HepG2 (cell line): Measurements from ENCODE around the gene CALY. TPM values are rescaled to one million over a fixed set of nuclear protein-coding genes. Genes with fewer than 3 reads are reported as not detected.

Experiments
- CHD2 ChIP-seq: IDR thresholded peaks from 2 replicates; pipeline ENCODE4 v1.6.1; 2011; ENCODE audit warnings: low read depth, low read length, improper control_type of control experiment
- JUND ChIP-seq: sonication (generic); formaldehyde crosslinking; IDR thresholded peaks from 2 replicates; pipeline ENCODE4 v1.8.0; 2022; ENCODE audit warnings: mild to moderate bottlenecking, missing genetic modification reagents
- PHF5A ChIP-seq: IDR thresholded peaks from one replicate; pipeline ENCODE4 v1.6.1; 2018; ENCODE audit warnings: low read depth, missing genetic modification reagents; ENCODE audit not compliant: unreplicated experiment
- RNF2 ChIP-seq: fragments of 450-650 bp; conservative IDR thresholded peaks from 2 replicates; pipeline ENCODE4 v1.6.1; 2016; ENCODE audit warnings: low read depth
- SNAPC4 ChIP-seq: sonication (generic); formaldehyde crosslinking; IDR thresholded peaks from 2 replicates; pipeline ENCODE4 v1.4.0; 2020; ENCODE audit warnings: mild to moderate bottlenecking, missing genetic modification reagents
- TSC22D2 ChIP-seq: sonication (generic); formaldehyde crosslinking; IDR thresholded peaks from 2 replicates; pipeline ENCODE4 v1.5.1; 2020; ENCODE audit warnings: missing genetic modification reagents, mild to moderate bottlenecking, borderline replicate concordance
- ZFX ChIP-seq: sonication (generic); formaldehyde crosslinking; IDR thresholded peaks from 2 replicates; pipeline ENCODE4 v1.4.0; 2020; ENCODE audit warnings: mild to moderate bottlenecking, low read depth, missing genetic modification reagents, moderate library complexity
- ZNF282 ChIP-seq: fragments of 450-650 bp; IDR thresholded peaks from 2 replicates; pipeline ENCODE4 v1.6.1; 2018; ENCODE audit not compliant: partially characterized antibody
- polyA plus RNA-seq, 8 experiments: library from polyadenylated mRNA; depleted of rRNA in 3 of 8; stranded (reverse) in 7 of 8; unstranded in 1 of 8; fragments of >200 nt; fragmentation: Illumina TruSeq in 4 of 8; extraction: Trizol in 4 of 8; gene quantifications; 2 replicates each; pipeline versions ENCODE4 v1.2.1 to v1.2.3, GENCODE V29; 2011 to 2016; ENCODE audit warnings: low read depth in 4 of 8, missing spikeins in 1 of 8, mixed read lengths in 1 of 8; ENCODE audit not compliant: insufficient read depth in 1 of 8
- total RNA-seq, 5 experiments: library from RNA; depleted of rRNA; stranded (reverse); fragments of >200 nt; fragmentation: Illumina TruSeq; extraction: Trizol; gene quantifications; 2 replicates each; pipeline ENCODE4 v1.2.3, GENCODE V29; 2016; ENCODE audit warnings: low read depth in 1 of 5
- TF ChIP-seq, protein P1 (sequence below): sonication (generic); formaldehyde crosslinking; IDR thresholded peaks from 2 replicates; pipeline ENCODE4 v1.9.0; 2022; ENCODE audit warnings: low read depth, missing genetic modification reagents
- TF ChIP-seq, protein P2 (sequence below): sonication (generic); formaldehyde crosslinking; IDR thresholded peaks from 2 replicates; pipeline ENCODE4 v1.8.0; 2022; ENCODE audit warnings: missing genetic modification reagents, low read depth, mild to moderate bottlenecking, borderline replicate concordance
- TF ChIP-seq, protein P3 (sequence below): sonication (generic); formaldehyde crosslinking; IDR thresholded peaks from 2 replicates; pipeline ENCODE4 v1.4.0; 2020; ENCODE audit warnings: missing genetic modification reagents, borderline replicate concordance
- TF ChIP-seq, protein P4 (sequence below): sonication (generic); formaldehyde crosslinking; IDR thresholded peaks from 2 replicates; pipeline ENCODE4 v1.4.0; 2020; ENCODE audit warnings: missing genetic modification reagents, low read depth, mild to moderate bottlenecking, borderline replicate concordance

The CALY gene
- total and polyA plus RNA-seq, 2 of the 13 experiments (the other 11 are each of a cell fraction or from before 2014, with no cell fraction given), result 0.08 TPM; not detected in 1

DNA sequence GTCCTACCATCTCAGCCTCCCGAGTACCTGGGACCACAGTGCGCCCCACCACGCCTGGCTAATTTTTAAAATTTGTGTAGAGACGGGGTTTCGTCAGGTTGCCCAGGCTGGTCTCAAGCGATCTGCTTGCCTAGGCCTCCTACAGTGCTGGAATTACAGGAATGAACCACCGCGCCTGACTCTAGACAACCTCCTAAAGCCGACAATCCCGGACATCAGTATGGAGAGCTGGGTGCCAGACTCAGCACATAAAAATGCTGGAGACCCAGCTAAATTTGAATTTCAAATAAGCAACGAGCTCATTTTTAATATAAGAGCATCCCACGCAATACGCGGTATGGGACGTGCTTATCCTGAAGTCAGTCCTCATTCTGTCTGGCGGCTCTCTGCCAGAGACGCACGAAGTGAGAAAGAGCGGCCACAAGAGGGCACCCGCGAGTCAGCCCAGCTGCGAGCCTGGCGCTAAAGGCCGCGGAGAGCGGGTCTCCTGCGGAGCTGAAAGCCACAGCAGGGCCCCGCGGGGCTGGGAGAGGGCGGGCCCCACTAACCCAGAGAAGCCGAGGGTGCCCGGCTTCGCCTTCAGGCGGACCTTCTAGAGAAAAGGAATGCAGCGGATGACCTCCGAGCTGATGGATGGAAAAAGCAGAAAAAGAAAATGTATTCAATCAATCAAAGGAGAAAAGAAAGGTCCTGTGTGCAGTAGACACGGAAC lies 7.0 kb downstream of the CALY start (continued):
- TF ChIP-seq, protein P1, sequence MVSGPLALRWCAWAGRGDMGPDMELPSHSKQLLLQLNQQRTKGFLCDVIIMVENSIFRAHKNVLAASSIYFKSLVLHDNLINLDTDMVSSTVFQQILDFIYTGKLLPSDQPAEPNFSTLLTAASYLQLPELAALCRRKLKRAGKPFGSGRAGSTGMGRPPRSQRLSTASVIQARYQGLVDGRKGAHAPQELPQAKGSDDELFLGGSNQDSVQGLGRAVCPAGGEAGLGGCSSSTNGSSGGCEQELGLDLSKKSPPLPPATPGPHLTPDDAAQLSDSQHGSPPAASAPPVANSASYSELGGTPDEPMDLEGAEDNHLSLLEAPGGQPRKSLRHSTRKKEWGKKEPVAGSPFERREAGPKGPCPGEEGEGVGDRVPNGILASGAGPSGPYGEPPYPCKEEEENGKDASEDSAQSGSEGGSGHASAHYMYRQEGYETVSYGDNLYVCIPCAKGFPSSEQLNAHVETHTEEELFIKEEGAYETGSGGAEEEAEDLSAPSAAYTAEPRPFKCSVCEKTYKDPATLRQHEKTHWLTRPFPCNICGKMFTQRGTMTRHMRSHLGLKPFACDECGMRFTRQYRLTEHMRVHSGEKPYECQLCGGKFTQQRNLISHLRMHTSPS (CRISPR knock-in tag), result no peak
- TF ChIP-seq, protein P2, sequence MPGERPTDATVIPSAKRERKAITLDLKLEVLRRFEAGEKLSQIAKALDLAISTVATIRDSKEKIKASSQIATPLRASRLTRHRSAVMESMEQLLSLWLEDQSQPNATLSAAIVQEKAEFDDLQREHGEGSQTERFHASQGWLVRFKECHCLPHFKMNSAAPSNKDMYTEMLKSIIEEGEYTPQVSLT, result no peak
- TF ChIP-seq PHF5A (CRISPR knock-in tag) (no peak), TSC22D2 (no peak), JUND (CRISPR knock-in tag) (no peak), ZFX (CRISPR knock-in tag) (peak; percentile 64; the same call in 1 of the 2 replicates), CHD2 (no peak), SNAPC4 (CRISPR knock-in tag) (no peak), ZNF282 (no peak), RNF2 (0 out of 2 replicates have a peak, but pooled peaks have one; percentile 36)
- TF ChIP-seq, protein P3, sequence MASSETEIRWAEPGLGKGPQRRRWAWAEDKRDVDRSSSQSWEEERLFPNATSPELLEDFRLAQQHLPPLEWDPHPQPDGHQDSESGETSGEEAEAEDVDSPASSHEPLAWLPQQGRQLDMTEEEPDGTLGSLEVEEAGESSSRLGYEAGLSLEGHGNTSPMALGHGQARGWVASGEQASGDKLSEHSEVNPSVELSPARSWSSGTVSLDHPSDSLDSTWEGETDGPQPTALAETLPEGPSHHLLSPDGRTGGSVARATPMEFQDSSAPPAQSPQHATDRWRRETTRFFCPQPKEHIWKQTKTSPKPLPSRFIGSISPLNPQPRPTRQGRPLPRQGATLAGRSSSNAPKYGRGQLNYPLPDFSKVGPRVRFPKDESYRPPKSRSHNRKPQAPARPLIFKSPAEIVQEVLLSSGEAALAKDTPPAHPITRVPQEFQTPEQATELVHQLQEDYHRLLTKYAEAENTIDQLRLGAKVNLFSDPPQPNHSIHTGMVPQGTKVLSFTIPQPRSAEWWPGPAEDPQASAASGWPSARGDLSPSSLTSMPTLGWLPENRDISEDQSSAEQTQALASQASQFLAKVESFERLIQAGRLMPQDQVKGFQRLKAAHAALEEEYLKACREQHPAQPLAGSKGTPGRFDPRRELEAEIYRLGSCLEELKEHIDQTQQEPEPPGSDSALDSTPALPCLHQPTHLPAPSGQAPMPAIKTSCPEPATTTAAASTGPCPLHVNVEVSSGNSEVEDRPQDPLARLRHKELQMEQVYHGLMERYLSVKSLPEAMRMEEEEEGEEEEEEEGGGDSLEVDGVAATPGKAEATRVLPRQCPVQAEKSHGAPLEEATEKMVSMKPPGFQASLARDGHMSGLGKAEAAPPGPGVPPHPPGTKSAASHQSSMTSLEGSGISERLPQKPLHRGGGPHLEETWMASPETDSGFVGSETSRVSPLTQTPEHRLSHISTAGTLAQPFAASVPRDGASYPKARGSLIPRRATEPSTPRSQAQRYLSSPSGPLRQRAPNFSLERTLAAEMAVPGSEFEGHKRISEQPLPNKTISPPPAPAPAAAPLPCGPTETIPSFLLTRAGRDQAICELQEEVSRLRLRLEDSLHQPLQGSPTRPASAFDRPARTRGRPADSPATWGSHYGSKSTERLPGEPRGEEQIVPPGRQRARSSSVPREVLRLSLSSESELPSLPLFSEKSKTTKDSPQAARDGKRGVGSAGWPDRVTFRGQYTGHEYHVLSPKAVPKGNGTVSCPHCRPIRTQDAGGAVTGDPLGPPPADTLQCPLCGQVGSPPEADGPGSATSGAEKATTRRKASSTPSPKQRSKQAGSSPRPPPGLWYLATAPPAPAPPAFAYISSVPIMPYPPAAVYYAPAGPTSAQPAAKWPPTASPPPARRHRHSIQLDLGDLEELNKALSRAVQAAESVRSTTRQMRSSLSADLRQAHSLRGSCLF (CRISPR knock-in tag), result no peak
- TF ChIP-seq, protein P4, sequence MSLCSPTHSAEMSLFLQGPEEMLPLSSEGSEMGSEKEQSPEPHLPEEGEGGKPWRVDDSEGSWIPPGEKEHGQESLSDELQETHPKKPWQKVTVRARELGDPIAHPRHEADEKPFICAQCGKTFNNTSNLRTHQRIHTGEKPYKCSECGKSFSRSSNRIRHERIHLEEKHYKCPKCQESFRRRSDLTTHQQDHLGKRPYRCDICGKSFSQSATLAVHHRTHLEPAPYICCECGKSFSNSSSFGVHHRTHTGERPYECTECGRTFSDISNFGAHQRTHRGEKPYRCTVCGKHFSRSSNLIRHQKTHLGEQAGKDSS, result peak; percentile 40; the same call in 1 of the 2 replicates
